Cerebellar nuclear complex (tissue), 1 donor: ENCODE measurements around the gene ERBIN.

Experiments used
- DNase-seq, 2 experiments: peaks; one replicate each; lab custom pipeline; 2025; lab: John Stamatoyannopoulos, UW

ERBIN gene

GRCh38 chr5:66129144-66129543 lies 202.8 kb downstream of the ERBIN start:
- no peak for DNase-seq

DNA sequence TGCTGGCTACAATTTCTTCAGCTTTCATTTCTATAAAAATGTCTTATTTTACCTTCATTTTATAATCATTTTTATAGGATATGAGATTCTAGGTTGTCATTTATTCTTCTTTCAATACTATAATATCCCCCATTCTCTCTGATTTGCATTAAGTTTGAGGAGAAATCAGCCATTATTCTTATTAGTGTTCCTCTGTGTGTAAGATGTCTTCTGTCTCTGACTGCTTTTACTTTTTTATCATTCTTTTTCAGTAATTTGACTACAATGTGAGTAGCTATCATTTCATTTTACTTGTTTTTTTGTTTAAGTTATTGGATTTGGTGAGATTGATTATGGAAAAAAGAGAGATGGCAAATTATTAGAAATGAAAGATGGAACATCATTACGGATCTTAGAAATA lies 204.1 kb downstream of the ERBIN start:
- DNase-seq: no peak
